HUES64 (cell line): Measurements from ENCODE around the gene PROKR2. TPM values are rescaled to one million over a fixed set of nuclear protein-coding genes. Genes with fewer than 3 reads are reported as not detected.

Experiments
- H3K27ac ChIP-seq: 2 replicates; pipeline ENCODE4 v1.7.0; 2013; ENCODE audit warnings: low read depth, low read length, inconsistent platforms
- H3K27me3 ChIP-seq: 2 replicates; pipeline ENCODE4 v1.6.1; 2013; ENCODE audit warnings: mild to moderate bottlenecking, low read length; ENCODE audit not compliant: insufficient read depth
- H3K36me3 ChIP-seq: 2 replicates; pipeline ENCODE4 v1.6.1; 2013; ENCODE audit warnings: mild to moderate bottlenecking, low read length; ENCODE audit not compliant: insufficient read depth
- H3K4me1 ChIP-seq: 2 replicates; pipeline ENCODE4 v1.6.1; 2013; ENCODE audit warnings: mild to moderate bottlenecking, low read length, moderate library complexity; ENCODE audit not compliant: insufficient read depth
- H3K4me3 ChIP-seq: 2 replicates; pipeline ENCODE4 v1.5.1; 2013; ENCODE audit warnings: mild to moderate bottlenecking, low read length, moderate library complexity
- H3K9ac ChIP-seq: 2 replicates; pipeline ENCODE4 v1.6.1; 2013; ENCODE audit warnings: mild to moderate bottlenecking, low read depth, low read length
- H3K9me3 ChIP-seq: 2 replicates; pipeline ENCODE4 v1.6.1; 2013; ENCODE audit warnings: low read depth, low read length; ENCODE audit not compliant: insufficient read depth
- WGBS: fragments of 150-250, 120-280 bp; methylation state at CpG from one replicate; pipeline ENCODE4 v1.1.7; 2013; ENCODE audit warnings: missing lambda C conversion rate; 5-methylcytosine and 5-hydroxymethylcytosine counted together
- polyA plus RNA-seq, 2 experiments: library from polyadenylated mRNA; stranded (reverse); fragments of 50-300 nt; gene quantifications; one replicate each; pipeline ENCODE4 v1.2.3, GENCODE V29; 2013

Gene PROKR2
- 1.00 TPM for polyA plus RNA-seq (2013, experiment 1 of 2)
- 0.51 TPM for polyA plus RNA-seq (2013, experiment 2 of 2)

DNA sequence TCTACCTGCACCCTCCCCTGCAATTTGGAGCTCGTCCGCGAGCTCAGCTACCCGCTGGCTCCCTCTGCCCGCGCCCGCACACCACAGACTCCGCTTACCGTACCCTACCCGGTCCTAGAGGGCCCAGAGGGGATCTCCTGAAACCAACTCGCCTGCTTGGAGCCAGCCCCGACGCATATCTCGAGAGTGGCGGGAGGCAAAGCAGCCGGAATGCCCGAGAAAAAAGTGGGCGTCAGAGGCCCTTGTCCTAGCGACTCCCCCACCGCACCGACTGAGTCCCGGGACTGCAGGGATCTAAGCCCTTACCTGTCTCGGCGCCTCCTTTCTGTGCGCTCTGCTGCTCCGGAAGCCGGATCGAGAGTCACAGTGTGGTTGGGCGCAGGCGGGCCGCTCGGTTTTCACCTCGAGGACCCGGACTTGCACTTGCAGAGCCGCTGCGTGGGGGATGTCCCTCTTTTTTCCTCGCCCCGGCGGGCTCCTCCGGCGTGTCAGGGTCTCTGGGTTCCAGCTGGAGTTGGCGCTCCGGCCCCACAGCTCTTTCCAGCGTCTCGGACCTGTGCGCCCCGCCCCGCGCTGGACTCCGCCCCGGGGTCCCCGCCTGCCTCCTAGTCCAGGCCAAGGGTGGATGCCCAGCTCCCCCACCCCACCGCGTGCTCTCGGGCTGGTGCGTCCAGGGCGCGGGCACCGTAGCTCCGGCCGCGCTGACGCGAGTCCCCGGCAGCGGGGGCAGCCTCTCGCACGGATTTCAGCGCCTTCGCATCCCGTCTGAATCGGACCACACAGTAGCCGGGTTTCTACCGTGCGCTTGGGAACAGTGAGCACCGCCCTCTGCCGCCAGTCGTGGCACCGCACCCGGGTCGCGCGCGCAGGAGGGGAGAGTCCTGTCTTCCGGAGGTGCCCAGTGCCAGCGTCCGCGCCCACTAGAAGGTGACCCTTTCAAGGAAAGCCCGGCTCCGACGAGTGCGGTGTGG lies at the start of gene PROKR2:
Gene PROKR2, minus strand, starts transcription at position 767 of the 971 bp plus-strand sequence. CDS start 2,585 bp downstream, outside the sequence.
- H3K4me3 ChIP-seq = peak within 1 kb of the TSS; percentile 87
- under 1% methylated on average over 92 of the region's 92 CpGs for WGBS
- H3K9me3 ChIP-seq = no peaks in the 10 kb centered on the region
- peaks cover 60% of the 10 kb centered on the region for H3K27me3 ChIP-seq
- H3K4me1 ChIP-seq = no peaks in the 10 kb centered on the region
- H3K27ac ChIP-seq = no peak within 1 kb of the TSS
- H3K36me3 ChIP-seq = no peaks in the 10 kb centered on the region
- peak within 1 kb of the TSS; percentile 17 for H3K9ac ChIP-seq

DNA sequence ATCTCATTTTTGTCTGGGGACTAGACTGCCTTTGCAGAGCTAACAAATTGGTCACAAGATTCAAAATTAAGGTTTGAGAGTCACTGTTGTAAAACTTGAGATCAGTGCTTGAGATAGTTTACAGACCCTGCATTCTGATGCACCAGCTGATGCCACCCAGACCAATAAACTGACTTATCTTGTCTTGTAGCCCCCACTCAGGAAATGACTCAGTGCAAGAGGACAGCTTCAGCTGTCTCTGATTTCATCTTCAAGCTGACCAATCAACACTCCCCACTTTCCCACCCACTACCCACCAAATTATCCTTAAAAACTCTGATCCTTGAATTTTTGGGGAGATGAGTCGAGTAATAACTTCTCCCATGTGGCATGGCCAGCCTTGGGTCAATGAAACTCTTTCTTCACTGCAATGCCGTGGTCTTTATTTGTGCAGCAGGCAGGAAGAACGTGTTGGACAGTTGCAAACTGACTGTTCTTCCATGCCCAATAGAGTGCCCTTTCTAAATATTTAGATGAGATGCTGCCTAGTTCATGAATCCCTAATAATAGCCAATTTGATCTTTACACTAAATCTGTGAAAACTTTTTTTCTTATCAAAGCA lies 48.3 kb upstream of the PROKR2 start:
- Histone ChIP-seq H3K9me3 (peaks cover 23% of the 10 kb centered on the region), H3K27me3 (no peaks in the 10 kb centered on the region), H3K9ac (no peak overlapping the region), H3K4me1 (no peaks in the 10 kb centered on the region), H3K36me3 (no peaks in the 10 kb centered on the region), H3K4me3 (no peak overlapping the region), H3K27ac (no peak overlapping the region)
- 95% methylated on average over 3 of the region's 3 CpGs for WGBS

DNA sequence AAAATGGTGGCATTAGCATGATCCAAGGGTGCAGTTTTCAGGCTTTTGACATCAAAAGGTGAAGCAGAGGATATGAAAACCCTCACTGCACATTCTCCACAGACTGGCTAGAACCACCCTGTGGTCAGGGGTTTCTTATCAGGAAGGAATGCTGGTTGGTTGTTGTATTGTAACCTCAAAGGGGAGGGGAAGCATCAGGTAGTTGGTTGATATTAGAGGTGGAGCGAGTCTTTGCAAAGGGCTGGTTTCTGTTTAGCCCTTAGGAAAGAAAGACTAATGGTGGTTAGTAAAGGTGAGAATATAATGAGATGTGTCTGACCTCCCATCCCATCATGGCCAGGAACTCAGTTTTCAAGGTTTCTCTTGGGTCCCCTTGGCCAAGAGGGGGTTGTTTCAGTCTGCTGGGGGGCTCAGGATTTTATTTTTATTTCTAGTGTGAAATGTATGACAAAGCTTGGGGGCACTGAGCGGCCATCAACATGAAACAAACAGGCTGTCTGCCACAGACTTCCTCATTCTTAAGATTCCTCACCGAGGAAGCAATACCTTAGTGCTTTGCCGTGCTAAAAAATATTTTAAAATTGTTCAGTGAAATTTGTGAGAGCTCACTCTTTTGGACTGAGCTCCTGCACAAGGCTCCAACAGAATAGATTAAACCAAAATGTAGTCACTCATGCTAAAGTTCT lies 47.5 kb upstream of the PROKR2 start:
- no peak overlapping the region for H3K4me3 ChIP-seq
- no peaks in the 10 kb centered on the region for H3K36me3 ChIP-seq
- no peaks in the 10 kb centered on the region for H3K27me3 ChIP-seq
- WGBS = 82% methylated on average over 4 of the region's 4 CpGs
- no peak overlapping the region for H3K27ac ChIP-seq
- no peak overlapping the region for H3K9ac ChIP-seq
- peaks cover 23% of the 10 kb centered on the region for H3K9me3 ChIP-seq
- no peaks in the 10 kb centered on the region for H3K4me1 ChIP-seq

DNA sequence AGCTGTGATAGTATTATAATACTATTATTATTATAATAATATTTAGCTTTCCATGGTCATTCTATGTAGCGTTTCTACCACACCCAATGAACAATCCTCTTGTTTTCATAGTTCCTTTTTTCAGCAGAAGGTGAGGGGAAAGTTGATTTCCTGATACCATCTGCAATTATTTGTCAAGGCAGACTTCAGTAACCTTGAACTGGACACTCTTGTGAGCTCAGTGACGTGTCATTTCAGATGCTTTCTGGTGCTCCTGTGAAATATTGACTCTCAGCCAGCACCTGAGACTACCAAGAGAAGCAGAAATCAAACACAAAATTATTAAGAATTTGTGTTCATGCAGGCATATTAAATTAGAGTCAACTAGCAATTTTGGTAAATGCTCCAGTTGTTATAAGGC lies 46.0 kb upstream of the PROKR2 start:
- Histone ChIP-seq H3K4me3 (no peak overlapping the region), H3K27ac (no peak overlapping the region), H3K36me3 (no peaks in the 10 kb centered on the region), H3K9me3 (peaks cover 23% of the 10 kb centered on the region), H3K27me3 (no peaks in the 10 kb centered on the region), H3K4me1 (no peaks in the 10 kb centered on the region), H3K9ac (no peak overlapping the region)
- WGBS = 91% methylated on average over 1 of the region's 2 CpGs

DNA sequence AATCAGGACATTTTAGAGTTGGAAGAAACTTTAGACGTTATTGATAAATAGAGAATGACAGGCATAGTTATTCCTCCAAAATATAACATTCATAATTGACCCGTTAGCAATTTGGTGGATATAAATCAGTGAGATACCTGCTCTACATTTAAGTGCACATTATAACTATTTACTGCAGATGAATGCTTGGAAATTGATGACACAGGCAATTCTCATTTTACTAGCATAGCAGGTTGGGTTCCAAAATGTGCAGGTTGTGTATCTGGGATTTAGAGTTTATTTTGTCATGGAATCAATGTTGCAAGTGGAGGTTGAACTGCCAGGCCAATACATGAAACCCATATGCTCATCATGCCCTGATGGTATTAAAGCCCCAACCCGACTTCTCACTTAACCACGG lies 44.4 kb upstream of the PROKR2 start:
- H3K9me3 ChIP-seq = peaks cover 17% of the 10 kb centered on the region
- H3K27ac ChIP-seq = no peak overlapping the region
- H3K27me3 ChIP-seq = no peaks in the 10 kb centered on the region
- H3K4me3 ChIP-seq = no peak overlapping the region
- H3K36me3 ChIP-seq = no peaks in the 10 kb centered on the region
- no peak overlapping the region for H3K9ac ChIP-seq
- H3K4me1 ChIP-seq = no peaks in the 10 kb centered on the region
- 91% methylated on average over 2 of the region's 4 CpGs for WGBS

DNA sequence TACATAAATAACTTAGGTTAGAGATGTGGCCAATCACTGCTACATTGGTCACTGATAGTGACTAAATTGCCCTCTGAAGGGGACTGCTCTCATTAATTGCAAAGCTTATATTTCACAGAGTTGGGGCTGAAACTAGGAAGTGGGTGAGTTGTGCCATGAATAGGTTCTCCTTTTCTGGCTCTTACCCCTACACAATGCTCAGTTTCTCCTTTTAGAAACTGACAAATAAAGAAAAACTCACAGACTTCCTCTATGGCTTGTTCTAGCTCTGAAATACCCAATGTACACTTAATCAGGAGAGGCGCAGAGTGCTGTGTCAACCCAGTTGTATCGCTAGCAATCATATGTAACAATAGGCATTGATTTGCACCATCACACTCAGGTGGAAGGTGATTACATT lies 41.2 kb upstream of the PROKR2 start:
- Histone ChIP-seq H3K27ac (no peak overlapping the region), H3K9ac (no peak overlapping the region), H3K36me3 (no peaks in the 10 kb centered on the region), H3K4me3 (no peak overlapping the region), H3K9me3 (no peaks in the 10 kb centered on the region), H3K27me3 (no peaks in the 10 kb centered on the region), H3K4me1 (no peaks in the 10 kb centered on the region)
- WGBS = 95% methylated on average over 2 of the region's 2 CpGs

DNA sequence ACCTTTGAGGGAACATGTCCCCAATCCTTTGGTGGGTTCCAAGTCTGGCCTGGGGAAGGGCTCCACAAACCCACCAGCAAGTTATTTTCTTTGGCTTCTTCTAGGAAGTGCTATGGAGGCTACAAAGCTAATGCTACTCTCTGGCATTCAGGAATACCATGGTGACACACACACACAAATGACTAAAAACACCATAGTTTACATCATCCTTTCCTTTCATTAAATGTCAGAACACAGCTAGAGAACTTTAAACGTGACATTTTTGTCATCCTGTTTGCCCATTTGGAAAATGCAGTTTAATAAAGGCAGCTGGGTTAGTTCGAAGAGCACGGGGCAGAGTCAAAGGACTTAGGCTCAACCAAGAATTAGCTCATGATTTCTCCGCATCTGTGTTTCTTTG lies 40.2 kb upstream of the PROKR2 start:
- H3K36me3 ChIP-seq = no peaks in the 10 kb centered on the region
- H3K4me3 ChIP-seq = no peak overlapping the region
- no peaks in the 10 kb centered on the region for H3K4me1 ChIP-seq
- H3K27ac ChIP-seq = no peak overlapping the region
- WGBS = 87% methylated on average over 4 of the region's 4 CpGs
- H3K27me3 ChIP-seq = no peaks in the 10 kb centered on the region
- H3K9ac ChIP-seq = no peak overlapping the region
- no peaks in the 10 kb centered on the region for H3K9me3 ChIP-seq

DNA sequence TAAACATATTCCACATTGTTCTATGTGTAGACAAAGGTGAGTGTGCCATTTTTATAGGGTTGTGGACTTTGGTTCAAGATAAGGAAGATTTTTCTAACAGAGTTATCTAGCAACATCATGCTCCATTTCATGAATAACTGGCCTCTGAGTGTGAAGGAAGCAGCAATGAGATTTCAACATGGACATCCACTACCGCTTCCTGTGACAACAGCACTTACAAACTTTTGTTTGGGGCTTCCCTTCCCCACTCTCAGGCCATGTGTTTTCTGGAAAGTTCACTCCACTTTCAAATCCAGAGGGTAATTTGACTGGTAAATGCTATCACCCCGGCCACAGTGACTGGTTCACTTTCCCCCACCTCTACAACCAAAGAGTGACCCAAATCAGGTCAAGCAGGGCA lies 38.1 kb upstream of the PROKR2 start:
- no peaks in the 10 kb centered on the region for H3K9me3 ChIP-seq
- no peaks in the 10 kb centered on the region for H3K4me1 ChIP-seq
- H3K36me3 ChIP-seq = no peaks in the 10 kb centered on the region
- no peak overlapping the region for H3K4me3 ChIP-seq
- H3K9ac ChIP-seq = no peak overlapping the region
- H3K27ac ChIP-seq = no peak overlapping the region
- no peaks in the 10 kb centered on the region for H3K27me3 ChIP-seq
- WGBS = 84% methylated on average over 2 of the region's 2 CpGs

DNA sequence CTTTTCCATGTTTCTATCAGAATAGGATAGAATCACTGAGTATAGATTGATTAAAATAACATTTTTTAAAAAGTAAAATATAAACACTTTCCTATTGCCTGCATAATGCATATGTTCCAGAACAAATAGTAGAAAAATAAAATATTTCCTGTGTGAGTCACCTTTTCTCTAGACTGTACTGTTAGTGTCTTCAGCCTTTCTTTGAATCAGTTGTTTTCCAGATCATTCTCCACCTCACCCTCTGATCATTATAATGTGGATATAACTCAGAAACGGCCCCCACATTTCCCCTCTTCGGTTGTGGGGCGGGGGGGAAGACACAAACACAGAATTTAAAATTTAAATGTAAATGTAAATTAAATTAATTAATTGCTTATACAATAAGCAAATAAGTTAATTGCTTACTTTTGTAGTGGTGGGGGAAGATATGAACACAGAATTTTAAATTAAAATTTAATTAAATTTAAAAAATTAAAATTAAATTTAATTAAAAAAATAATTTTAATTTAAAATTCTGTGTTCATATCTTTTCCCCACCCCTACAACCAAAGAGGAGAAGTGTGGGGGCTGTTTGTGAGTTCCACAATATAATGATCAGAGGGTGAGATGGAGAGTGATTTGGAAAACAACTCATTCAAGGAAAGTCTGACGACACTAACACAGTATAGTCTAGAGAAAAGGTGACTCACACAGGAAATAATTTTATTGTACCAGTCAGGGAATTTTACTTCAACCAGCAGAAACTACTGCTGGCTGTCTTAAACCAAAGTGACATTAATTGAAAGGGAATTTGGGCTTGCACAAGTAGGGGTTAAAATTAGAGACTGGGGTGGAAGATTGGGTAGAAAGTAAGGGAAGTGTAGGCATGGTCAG lies 37.1 kb upstream of the PROKR2 start:
- no peaks in the 10 kb centered on the region for H3K36me3 ChIP-seq
- no peaks in the 10 kb centered on the region for H3K9me3 ChIP-seq
- H3K4me1 ChIP-seq = no peaks in the 10 kb centered on the region
- H3K4me3 ChIP-seq = no peak overlapping the region
- WGBS = 89% methylated on average over 1 of the region's 4 CpGs
- no peak overlapping the region for H3K9ac ChIP-seq
- H3K27ac ChIP-seq = no peak overlapping the region
- no peaks in the 10 kb centered on the region for H3K27me3 ChIP-seq

DNA sequence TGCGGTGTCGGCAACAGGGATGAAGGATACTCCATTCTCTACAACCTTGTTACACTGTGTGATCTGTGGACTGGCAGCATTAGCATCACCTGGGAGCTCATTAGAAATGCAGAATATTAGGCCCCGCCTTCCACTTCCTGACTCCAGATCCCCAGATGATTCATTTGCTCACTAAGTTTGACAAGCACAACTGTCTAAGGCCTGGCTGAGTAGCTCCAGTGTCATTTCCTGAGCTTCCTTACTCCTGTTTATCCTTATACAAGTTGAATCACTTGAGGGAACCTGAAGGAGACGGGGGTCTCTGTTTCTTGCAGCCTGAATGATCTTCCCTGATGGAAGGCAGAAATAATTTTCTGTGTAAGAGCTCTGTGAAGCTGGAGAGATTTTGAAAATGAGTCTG lies 32.7 kb upstream of the PROKR2 start:
- Histone ChIP-seq H3K27ac (no peak overlapping the region), H3K4me1 (no peaks in the 10 kb centered on the region), H3K36me3 (no peaks in the 10 kb centered on the region), H3K27me3 (no peaks in the 10 kb centered on the region), H3K4me3 (no peak overlapping the region), H3K9ac (no peak overlapping the region), H3K9me3 (no peaks in the 10 kb centered on the region)
- WGBS = 91% methylated on average over 4 of the region's 4 CpGs
